IMR-90 (cell line): ENCODE data around the gene CDH26. TPM values are rescaled to one million over a fixed set of nuclear protein-coding genes. Genes with fewer than 3 reads are reported as not detected.

ENCODE experiments used
- ATAC-seq: fragments of 200-7000 bp; cut with Tn5 transposase; 2 replicates; pipeline ENCODE4 v1.9.1; 2020; ENCODE audit warnings: low read depth, mild to moderate bottlenecking, moderate library complexity
- BruUV-seq: library from RNA; stranded (reverse); fragments of 400-500 nt; replicated peaks from 2 replicates; lab custom pipeline; 2021; lab: Mats Ljungman, UMichigan
- CTCF ChIA-PET: fragments of 300-600 bp; formaldehyde crosslinking; extraction: SDS; loops from one replicate; lab custom pipeline; 2021; ENCODE audit warnings: antibody characterized with exemption; lab: Yijun Ruan, JAX
- POLR2A ChIA-PET: fragments of 300-600 bp; sonication (Branson Sonifier 250); formaldehyde crosslinking; loops from one replicate; lab custom pipeline; 2022; ENCODE audit warnings: antibody characterized with exemption; ENCODE audit not compliant: unreplicated experiment; lab: Charles Lee
- DNase-seq: peaks from one replicate; pipeline ENCODE4 v3.0.0; 2013
- H2AFZ ChIP-seq: replicated peaks from 2 replicates; pipeline ENCODE3; 2013; ENCODE audit warnings: low read length, mild to moderate bottlenecking; ENCODE audit not compliant: poor library complexity
- H2AK5ac ChIP-seq: 2 replicates; pipeline ENCODE4 v1.6.1; 2013; ENCODE audit warnings: low read depth, low read length, inconsistent platforms
- H2AK9ac ChIP-seq: replicated peaks from 2 replicates; pipeline ENCODE3; 2013; ENCODE audit warnings: mild to moderate bottlenecking, low read depth, low read length, moderate library complexity; ENCODE audit not compliant: poor library complexity
- H2BK120ac ChIP-seq: 2 replicates; pipeline ENCODE4 v1.6.1; 2013; ENCODE audit warnings: low read depth, low read length, inconsistent platforms
- H2BK15ac ChIP-seq: 3 replicates; pipeline ENCODE4 v1.6.1; 2013; ENCODE audit warnings: low read depth, low read length, inconsistent platforms
- H2BK20ac ChIP-seq: 2 replicates; pipeline ENCODE4 v1.6.1; 2013; ENCODE audit warnings: low read depth, mild to moderate bottlenecking, inconsistent platforms, low read length, moderate library complexity
- H2BK5ac ChIP-seq: 2 replicates; pipeline ENCODE4 v1.6.1; 2013; ENCODE audit warnings: mild to moderate bottlenecking, low read depth, low read length, inconsistent platforms; ENCODE audit not compliant: poor library complexity, severe bottlenecking
- H3K14ac ChIP-seq: replicated peaks from 2 replicates; pipeline ENCODE4 v1.6.1; 2013; ENCODE audit warnings: low read depth, low read length, inconsistent platforms
- H3K18ac ChIP-seq: 2 replicates; pipeline ENCODE4 v1.6.1; 2013; ENCODE audit warnings: low read depth, low read length, control low read depth
- H3K23ac ChIP-seq: 2 replicates; pipeline ENCODE4 v1.6.1; 2013; ENCODE audit warnings: low read depth, low read length, inconsistent platforms
- H3K27ac ChIP-seq: 2 replicates; pipeline ENCODE4 v1.5.1; 2013; ENCODE audit warnings: mild to moderate bottlenecking, control low read depth, low read length; ENCODE audit not compliant: insufficient read depth
- H3K27me3 ChIP-seq: 2 replicates; pipeline ENCODE4 v1.6.1; 2013; ENCODE audit warnings: low read length; ENCODE audit not compliant: control insufficient read depth, insufficient read depth
- H3K36me3 ChIP-seq: 2 replicates; pipeline ENCODE4 v1.6.1; 2013; ENCODE audit warnings: low read length, mixed read lengths; ENCODE audit not compliant: control insufficient read depth, insufficient read depth
- H3K4ac ChIP-seq: 2 replicates; pipeline ENCODE4 v1.6.1; 2013; ENCODE audit warnings: low read depth, low read length, inconsistent platforms
- H3K4me1 ChIP-seq: 2 replicates; pipeline ENCODE4 v1.6.1; 2013; ENCODE audit warnings: low read length, mixed read lengths; ENCODE audit not compliant: control insufficient read depth, insufficient read depth
- H3K4me2 ChIP-seq: 2 replicates; pipeline ENCODE4 v1.6.1; 2013; ENCODE audit warnings: low read depth, mild to moderate bottlenecking, control low read depth, low read length, moderate library complexity
- H3K4me3 ChIP-seq: 2 replicates; pipeline ENCODE4 v1.5.1; 2013; ENCODE audit warnings: low read depth, mild to moderate bottlenecking, control low read depth, low read length, moderate library complexity; ENCODE audit not compliant: insufficient read depth
- H3K56ac ChIP-seq: 2 replicates; pipeline ENCODE4 v1.6.1; 2013; ENCODE audit warnings: low read length, inconsistent platforms; ENCODE audit not compliant: insufficient read depth; ENCODE audit errors: extremely low read depth
- H3K79me1 ChIP-seq, 2 experiments: 2 replicates each; pipeline ENCODE4 v1.6.1; 2013; ENCODE audit warnings: low read length in 2 of 2, inconsistent platforms in 1 of 2, low read depth in 1 of 2
- H3K9ac ChIP-seq: 2 replicates; pipeline ENCODE4 v1.6.1; 2013; ENCODE audit warnings: low read depth, low read length, control low read depth
- H3K9me1 ChIP-seq: 2 replicates; pipeline ENCODE4 v1.6.1; 2013; ENCODE audit warnings: low read length, inconsistent platforms; ENCODE audit not compliant: insufficient read depth
- H3K9me3 ChIP-seq: 2 replicates; pipeline ENCODE4 v1.6.1; 2013; ENCODE audit warnings: low read length; ENCODE audit not compliant: control insufficient read depth, insufficient read depth
- H4K20me1 ChIP-seq: 2 replicates; pipeline ENCODE4 v1.6.1; 2013; ENCODE audit warnings: low read length, inconsistent platforms; ENCODE audit not compliant: insufficient read depth
- H4K5ac ChIP-seq: 2 replicates; pipeline ENCODE4 v1.6.1; 2013; ENCODE audit warnings: mild to moderate bottlenecking, low read depth, low read length, control low read depth
- H4K8ac ChIP-seq, 2 experiments: 2 replicates each; pipeline ENCODE4 v1.6.1; 2013; ENCODE audit warnings: low read depth in 2 of 2, low read length in 2 of 2, control low read depth in 1 of 2, inconsistent platforms in 1 of 2
- H4K91ac ChIP-seq: 2 replicates; pipeline ENCODE4 v1.6.1; 2013; ENCODE audit warnings: low read depth, low read length, inconsistent platforms; ENCODE audit not compliant: insufficient read depth
- RAD21 ChIP-seq: IDR thresholded peaks from 2 replicates; pipeline ENCODE4 v1.6.1; 2012; ENCODE audit warnings: low read length, improper control_type of control experiment
- RCOR1 ChIP-seq: IDR thresholded peaks from 2 replicates; pipeline ENCODE4 v1.6.1; 2012; ENCODE audit warnings: mild to moderate bottlenecking, low read length, improper control_type of control experiment; ENCODE audit not compliant: insufficient replicate concordance
- RFX5 ChIP-seq: IDR thresholded peaks from 2 replicates; pipeline ENCODE4 v1.8.0; 2012; ENCODE audit warnings: low read depth, mild to moderate bottlenecking, low read length, moderate library complexity
- WGBS, 2 experiments: methylation state at CpG; one replicate each; pipeline versions ENCODE4 v1.1.5 to v1.1.7; 2013; ENCODE audit warnings: missing lambda C conversion rate in 2 of 2; ENCODE audit not compliant: insufficient read length in 1 of 2; ENCODE audit errors: extremely low coverage in 2 of 2; 5-methylcytosine and 5-hydroxymethylcytosine counted together
- dilution Hi-C: fragments of 300-500 bp; cut with HindIII; formaldehyde crosslinking; loops from one replicate; pipeline ENCODE4 v1.14.3; 2018; ENCODE audit warnings: low sequenced_read_pairs; ENCODE audit not compliant: unreplicated experiment
- in situ Hi-C: fragments of 300-500 bp; cut with MboI; formaldehyde crosslinking; loops from 3 replicates; pipeline ENCODE4 v1.14.3; 2019; ENCODE audit warnings: low sequenced_read_pairs, inconsistent platforms, mixed read lengths
- intact Hi-C: fragments of 100-400 bp; cut with micrococcal nuclease; formaldehyde crosslinking; loops from 2 replicates; pipeline ENCODE4 v1.10.0; 2022
- polyA plus RNA-seq, 3 experiments: library from polyadenylated mRNA; depleted of rRNA; stranded (reverse); fragments of >200 nt; gene quantifications; 2 replicates each; pipeline ENCODE4 v1.2.3, GENCODE V29; 2012; ENCODE audit warnings: low replicate concordance in 1 of 3
- total RNA-seq: library from RNA; depleted of rRNA; stranded (reverse); fragments of >200 nt; gene quantifications from 2 replicates; pipeline ENCODE4 v1.2.3, GENCODE V29; 2012

Gene CDH26
- total and polyA plus RNA-seq, 2 of the 4 experiments (the other 2 are of a cell fraction) = not detected

GRCh38 chr20:60010689-60011458 lies 52.7 kb downstream of the CDH26 start:
- H2BK5ac ChIP-seq = no peak overlapping the region
- POLR2A ChIA-PET = no interaction called here
- DNase-seq (no peak), ATAC-seq (no peak)
- H4K5ac ChIP-seq = no peak overlapping the region
- intact Hi-C loops (no loop called here), dilution Hi-C loops (no loop called here), in situ Hi-C loops (no loop called here)
- H3K27me3 ChIP-seq = peaks cover 8% of the 10 kb centered on the region
- no peak overlapping the region for H2BK20ac ChIP-seq
- no peak overlapping the region for H3K9ac ChIP-seq
- no peak overlapping the region for H2BK15ac ChIP-seq
- H2AFZ ChIP-seq = no peak overlapping the region
- H3K4me1 ChIP-seq = no peaks in the 10 kb centered on the region
- no CpG with 5 or more reads among the region's 12 CpGs for WGBS, 2 experiments
- H4K8ac ChIP-seq = no peak overlapping the region
- H3K14ac ChIP-seq = no peak overlapping the region
- H3K36me3 ChIP-seq = no peaks in the 10 kb centered on the region
- CTCF ChIA-PET = no interaction called here
- H2AK9ac ChIP-seq = no peak overlapping the region
- H3K4ac ChIP-seq = no peak overlapping the region
- TF ChIP-seq RCOR1 (no peak), RAD21 (no peak), RFX5 (no peak)
- no peaks in the 10 kb centered on the region for H4K20me1 ChIP-seq
- H3K4me3 ChIP-seq = no peak overlapping the region
- no peak overlapping the region for H3K23ac ChIP-seq
- no peaks in the 10 kb centered on the region for H3K79me1 ChIP-seq
- H3K27ac ChIP-seq = no peak overlapping the region
- no peak overlapping the region for H3K18ac ChIP-seq
- H3K56ac ChIP-seq = no peak overlapping the region
- H3K9me3 ChIP-seq = no peaks in the 10 kb centered on the region
- no peaks in the 10 kb centered on the region for H3K9me1 ChIP-seq
- H4K91ac ChIP-seq = no peak overlapping the region
- H2BK120ac ChIP-seq = no peak overlapping the region
- no peak overlapping the region for H3K4me2 ChIP-seq
- BruUV-seq = no TSS peak
- H2AK5ac ChIP-seq = no peak overlapping the region
